GF-D8 (cell line): ENCODE results near the gene METRN.
"Not testable (repeated sequence)": the region's sequence is repeated elsewhere in the genome, so short reads cannot be mapped to it uniquely, and the experiment has no call there.

ENCODE experiments used
- DNase-seq: peaks from one replicate; lab custom pipeline; 2025; lab: John Stamatoyannopoulos, UW

The METRN gene

GRCh38 chr16:734981-735881 lies 20.3 kb downstream of the METRN start:
- no peak for DNase-seq

GRCh38 chr16:735982-736453 lies 21.1 kb downstream of the METRN start:
- no peak for DNase-seq

GRCh38 chr16:736936-737481 lies 22.1 kb downstream of the METRN start:
- DNase-seq = no peak

- DNase-seq = no peak
Observed at GRCh38 chr16:739560-740458, 24.9 kb downstream of the METRN start.

- no peak for DNase-seq
Observed at GRCh38 chr16:740459-740763, 25.5 kb downstream of the METRN start.

- DNase-seq = peak; percentile 53
Observed at GRCh38 chr16:740764-741505, 26.0 kb downstream of the METRN start, which contains the start of gene CIAO3. TSS of gene CIAO3 (minus strand) at chr16:740997. CDS start at chr16:740985, 12 bp downstream.

GRCh38 chr16:741986-742629 lies 27.2 kb downstream of the METRN start:
- DNase-seq = no peak

- not testable (repeated sequence) for DNase-seq
Observed at GRCh38 chr16:742894-743293, 28.0 kb downstream of the METRN start.

- DNase-seq = no peak
Observed at GRCh38 chr16:743794-744500, 29.0 kb downstream of the METRN start.

- no peak for DNase-seq
Observed at GRCh38 chr16:745739-746138, 30.8 kb downstream of the METRN start.

- no peak for DNase-seq
Observed at GRCh38 chr16:746637-747036, 31.7 kb downstream of the METRN start.

GRCh38 chr16:747978-748746 lies 33.2 kb downstream of the METRN start:
- no peak for DNase-seq

GRCh38 chr16:749010-749409 lies 34.1 kb downstream of the METRN start:
- DNase-seq = no peak

GRCh38 chr16:750485-750884 lies 35.6 kb downstream of the METRN start:
- no peak for DNase-seq

GRCh38 chr16:751152-752006 lies 36.5 kb downstream of the METRN start:
- no peak for DNase-seq

GRCh38 chr16:752007-752312 lies 37.0 kb downstream of the METRN start:
- DNase-seq = no peak

- DNase-seq = not testable (repeated sequence)
Observed at GRCh38 chr16:754121-754607, 39.2 kb downstream of the METRN start.

GRCh38 chr16:754656-755055 lies 39.7 kb downstream of the METRN start:
- no peak for DNase-seq

GRCh38 chr16:756428-756827 lies 41.5 kb downstream of the METRN start:
- no peak for DNase-seq
